ENCODE data around the gene RAB3C. TPM values are rescaled to one million over a fixed set of nuclear protein-coding genes. Genes with fewer than 3 reads are reported as not detected.
"Not testable (repeated sequence)": the region's sequence is repeated elsewhere in the genome, so short reads cannot be mapped to it uniquely, and the experiment has no call there.

The RAB3C gene, protein sequence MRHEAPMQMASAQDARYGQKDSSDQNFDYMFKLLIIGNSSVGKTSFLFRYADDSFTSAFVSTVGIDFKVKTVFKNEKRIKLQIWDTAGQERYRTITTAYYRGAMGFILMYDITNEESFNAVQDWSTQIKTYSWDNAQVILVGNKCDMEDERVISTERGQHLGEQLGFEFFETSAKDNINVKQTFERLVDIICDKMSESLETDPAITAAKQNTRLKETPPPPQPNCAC
- total RNA-seq, result 0.47 TPM in 1 of 2 replicates, not detected in the other

DNA sequence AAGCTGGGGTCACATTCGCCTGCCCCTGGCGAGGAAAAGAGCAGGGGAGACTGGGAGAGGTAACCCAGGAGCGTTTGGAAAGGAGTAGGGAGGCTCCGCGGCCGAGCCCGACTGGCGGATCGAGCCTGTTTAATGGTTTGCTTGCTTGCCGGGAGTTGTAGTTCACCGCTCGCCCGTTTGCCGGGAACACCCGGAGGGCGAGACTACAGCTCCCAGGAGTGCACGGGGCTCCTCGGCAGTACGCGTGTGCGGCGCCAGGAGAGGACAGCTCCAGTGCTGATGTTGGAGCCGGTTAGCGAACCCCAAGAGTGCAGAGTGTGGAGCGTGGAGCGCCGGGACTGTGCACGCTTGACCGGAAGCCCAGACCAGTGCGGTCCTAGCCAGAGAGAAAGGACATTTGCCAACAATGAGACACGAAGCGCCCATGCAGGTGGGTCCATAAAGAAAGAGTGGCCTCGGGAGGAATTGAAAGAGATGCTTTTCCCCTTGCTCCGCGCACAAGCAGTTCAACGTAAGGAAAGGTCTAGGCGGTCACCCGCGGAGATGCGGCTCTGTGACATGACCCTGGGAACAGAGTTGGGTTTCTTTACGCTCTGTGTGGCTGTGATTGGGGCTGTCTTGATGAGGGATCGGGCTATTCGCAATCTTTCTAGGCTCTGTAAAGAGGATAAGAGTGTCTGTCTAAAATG is at the start of gene RAB3C:
Gene RAB3C (plus strand): TSS at position 273 of the 689 bp plus-strand sequence. CDS start 134 bp downstream, at position 407.
- intact Hi-C loops (cut with micrococcal nuclease), result loop anchor here (1.0 to 10.0 kb wide), 5 partner anchors 37 to 808 kb away; partner anchors contain the start of genes GAPT and PLK2
- Mint-ChIP-seq H3K27me3 (peaks cover 37% of the 10 kb centered on the region), H3K4me3 (peak within 1 kb of the TSS; percentile 97), H3K9me3 (no peaks in the 10 kb centered on the region), H3K36me3 (ENCODE audit: low read depth) (peaks cover 9% of the 10 kb centered on the region), H3K27ac (peak within 1 kb of the TSS; percentile 27), H3K4me1 (peaks cover 25% of the 10 kb centered on the region)
- DNase-seq (peak; percentile 68), ATAC-seq (ENCODE audit: low read depth) (peak; percentile 100)
- POLR2A ChIA-PET, result interaction anchor here (0.9 to 1.4 kb wide), 4 partner anchors 75 to 124 kb away, joined by 4 to 5 read pairs (median 4); partner anchors contain the start of gene PLK2
- TF ChIP-seq, protein P1, sequence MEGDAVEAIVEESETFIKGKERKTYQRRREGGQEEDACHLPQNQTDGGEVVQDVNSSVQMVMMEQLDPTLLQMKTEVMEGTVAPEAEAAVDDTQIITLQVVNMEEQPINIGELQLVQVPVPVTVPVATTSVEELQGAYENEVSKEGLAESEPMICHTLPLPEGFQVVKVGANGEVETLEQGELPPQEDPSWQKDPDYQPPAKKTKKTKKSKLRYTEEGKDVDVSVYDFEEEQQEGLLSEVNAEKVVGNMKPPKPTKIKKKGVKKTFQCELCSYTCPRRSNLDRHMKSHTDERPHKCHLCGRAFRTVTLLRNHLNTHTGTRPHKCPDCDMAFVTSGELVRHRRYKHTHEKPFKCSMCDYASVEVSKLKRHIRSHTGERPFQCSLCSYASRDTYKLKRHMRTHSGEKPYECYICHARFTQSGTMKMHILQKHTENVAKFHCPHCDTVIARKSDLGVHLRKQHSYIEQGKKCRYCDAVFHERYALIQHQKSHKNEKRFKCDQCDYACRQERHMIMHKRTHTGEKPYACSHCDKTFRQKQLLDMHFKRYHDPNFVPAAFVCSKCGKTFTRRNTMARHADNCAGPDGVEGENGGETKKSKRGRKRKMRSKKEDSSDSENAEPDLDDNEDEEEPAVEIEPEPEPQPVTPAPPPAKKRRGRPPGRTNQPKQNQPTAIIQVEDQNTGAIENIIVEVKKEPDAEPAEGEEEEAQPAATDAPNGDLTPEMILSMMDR (IDR thresholded peaks at IDR 0.05), result no peak
- CTCF ChIA-PET, result interaction anchor here (0.7 to 2.0 kb wide), 4 partner anchors 105 to 289 kb away, joined by 3 to 13 read pairs (median 4); no protein-coding TSS in a partner anchor

DNA sequence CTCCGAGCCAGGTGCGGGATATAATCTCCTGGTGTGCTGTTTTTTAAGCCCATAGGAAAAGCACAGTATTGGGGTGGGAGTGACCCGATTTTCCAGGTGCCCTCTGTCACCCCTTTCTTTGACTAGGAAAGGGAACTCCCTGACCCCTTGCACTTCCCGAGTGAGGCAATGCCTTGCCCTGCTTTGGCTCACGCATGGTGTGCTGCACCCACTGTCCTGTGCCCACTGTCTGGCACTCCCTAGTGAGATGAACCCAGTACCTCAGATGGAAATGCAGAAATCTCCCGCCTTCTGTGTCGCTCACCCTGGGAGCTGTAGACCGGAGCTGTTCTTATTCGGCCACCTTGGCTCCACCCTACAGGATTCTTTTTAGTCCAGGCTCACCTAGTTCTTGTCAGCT is 40.9 kb upstream of the RAB3C start:
- H3K9me3 Mint-ChIP-seq; ATAC-seq (ENCODE audit: low read depth): not testable (repeated sequence)

DNA sequence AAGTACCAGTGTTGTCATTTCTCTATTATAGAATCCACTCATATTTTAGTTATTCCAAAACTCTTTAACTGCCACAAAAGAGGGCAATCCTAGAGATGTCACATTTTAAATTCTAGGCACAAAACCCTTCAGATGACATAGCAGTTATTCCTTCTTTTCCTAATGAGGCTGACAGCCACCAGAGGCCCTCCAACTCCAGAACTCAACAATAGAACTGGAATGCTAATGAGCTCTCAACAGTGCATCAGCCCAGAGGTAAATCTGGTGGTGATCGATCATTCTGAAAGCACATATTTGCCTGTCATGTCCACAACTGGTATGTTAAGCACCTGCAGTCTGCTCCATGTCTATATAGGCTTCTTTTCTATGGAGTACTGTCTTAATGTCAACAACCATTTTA is 40.2 kb upstream of the RAB3C start:
- TF ChIP-seq, protein P1 (IDR thresholded peaks at IDR 0.05), result no peak

More for the DNA sequence above, 40.9 kb upstream of the RAB3C start:
- intact Hi-C loops (cut with micrococcal nuclease); H3K4me3 Mint-ChIP-seq; H3K27ac Mint-ChIP-seq; H3K36me3 Mint-ChIP-seq (ENCODE audit: low read depth); DNase-seq; CTCF ChIA-PET; POLR2A ChIA-PET; H3K27me3 Mint-ChIP-seq: not testable (repeated sequence)
- H3K4me1 Mint-ChIP-seq, result peaks cover 44% of the 10 kb centered on the region

DNA sequence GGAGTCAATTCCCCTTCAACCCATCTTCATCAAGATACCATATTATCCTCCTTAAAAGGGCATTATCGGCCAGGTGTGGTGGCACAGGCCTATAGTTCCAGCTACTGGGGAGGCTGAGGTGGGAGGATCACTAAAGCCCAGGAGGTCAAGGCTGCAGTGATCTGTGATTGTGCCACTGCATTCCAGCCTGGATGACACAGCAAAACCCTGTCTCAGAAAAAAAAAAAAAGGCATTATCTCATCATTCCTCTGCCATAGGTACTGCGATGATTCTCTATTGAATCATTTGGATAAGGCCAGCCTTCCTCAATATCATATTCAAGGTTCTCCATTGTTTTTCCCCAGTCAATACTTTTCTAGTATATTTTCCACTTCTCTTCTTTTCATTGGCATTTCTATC is 39.2 kb upstream of the RAB3C start:
- ChIA-PET POLR2A (interaction anchor here (0.7 kb wide), 1 partner anchor 308 kb away, joined by 5 read pairs; no protein-coding TSS in a partner anchor), CTCF (no interaction called here)
- Mint-ChIP-seq H3K27me3 (no peaks in the 10 kb centered on the region), H3K4me3 (peak overlapping the region; percentile 53), H3K9me3 (peaks cover 5% of the 10 kb centered on the region), H3K36me3 (ENCODE audit: low read depth) (peaks cover 1% of the 10 kb centered on the region), H3K27ac (peak overlapping the region; percentile 48), H3K4me1 (peaks cover 40% of the 10 kb centered on the region)
- ATAC-seq (ENCODE audit: low read depth) (no peak), DNase-seq (no peak)
- intact Hi-C loops (cut with micrococcal nuclease), result loop anchor here (1.0 kb wide), 1 partner anchor 52 kb away; the partner anchor contains the start of gene GAPT
- TF ChIP-seq, protein P1 (IDR thresholded peaks at IDR 0.05), result no peak

More for the DNA sequence above, 40.2 kb upstream of the RAB3C start:
- DNase-seq (no peak), ATAC-seq (ENCODE audit: low read depth) (no peak)
- Mint-ChIP-seq H3K27me3 (no peaks in the 10 kb centered on the region), H3K9me3 (peaks cover 7% of the 10 kb centered on the region), H3K4me3 (no peak overlapping the region), H3K27ac (no peak overlapping the region), H3K36me3 (ENCODE audit: low read depth) (peaks cover 3% of the 10 kb centered on the region), H3K4me1 (peaks cover 44% of the 10 kb centered on the region)
- intact Hi-C loops (cut with micrococcal nuclease), result no loop called here
- ChIA-PET POLR2A (no interaction called here), CTCF (no interaction called here)

DNA sequence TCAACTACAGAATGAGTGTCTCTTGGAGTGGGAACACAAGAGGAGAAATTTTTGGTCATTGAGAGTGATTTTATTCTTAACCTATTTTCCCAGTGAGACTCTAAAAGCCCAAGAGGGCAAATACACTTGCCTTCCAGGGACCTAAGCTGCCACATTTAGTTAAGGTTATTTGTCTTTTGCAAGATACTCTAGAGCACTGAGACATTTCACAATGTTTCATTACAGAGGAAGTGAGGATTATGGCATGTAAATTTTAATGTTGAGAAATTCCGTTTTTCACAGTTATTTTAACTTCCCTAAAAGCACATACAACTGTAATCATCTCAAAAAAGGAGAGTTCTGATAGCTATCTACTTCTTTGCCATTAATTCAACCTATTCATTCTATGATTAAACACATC is 38.7 kb upstream of the RAB3C start:
- TF ChIP-seq, protein P1 (IDR thresholded peaks at IDR 0.05), result no peak
- POLR2A ChIA-PET, result no interaction called here
- H3K4me1 Mint-ChIP-seq, result peaks cover 40% of the 10 kb centered on the region
- H3K27me3 Mint-ChIP-seq, result no peaks in the 10 kb centered on the region
- no peak for DNase-seq
- H3K4me3 Mint-ChIP-seq, result peak overlapping the region; percentile 53
- CTCF ChIA-PET, result no interaction called here
- H3K36me3 Mint-ChIP-seq (ENCODE audit: low read depth), result no peaks in the 10 kb centered on the region
- peak overlapping the region; percentile 48 for H3K27ac Mint-ChIP-seq
- peaks cover 5% of the 10 kb centered on the region for H3K9me3 Mint-ChIP-seq
- intact Hi-C loops (cut with micrococcal nuclease), result loop anchor here (1.0 kb wide), 1 partner anchor 53 kb away; the partner anchor contains the start of gene GAPT
- peak; percentile 32 for ATAC-seq (ENCODE audit: low read depth)

Data from activated B cell treated with CpG ODN at 0.5 μM for 24 hours (primary cell).